Neuronal stem cell (in vitro differentiated cells): ENCODE measurements around the gene FRS2.

Source experiments
- DNase-seq: peaks from one replicate; pipeline ENCODE4 v3.0.0-alpha.2; 2013; ENCODE audit warnings: low spot score
- H2AFZ ChIP-seq: one replicate; pipeline ENCODE4 v1.6.1; 2013; ENCODE audit warnings: mild to moderate bottlenecking, low read length, inconsistent platforms
- H2AK5ac ChIP-seq: 2 replicates; pipeline ENCODE4 v1.6.1; 2013; ENCODE audit warnings: low read depth, mild to moderate bottlenecking, inconsistent platforms, low read length, moderate library complexity, mixed read lengths
- H2BK120ac ChIP-seq: 2 replicates; pipeline ENCODE4 v1.6.1; 2013; ENCODE audit warnings: low read depth, mild to moderate bottlenecking, inconsistent platforms, low read length, moderate library complexity, mixed read lengths
- H2BK12ac ChIP-seq: one replicate; pipeline ENCODE4 v1.6.1; 2013; ENCODE audit warnings: low read length, inconsistent platforms
- H2BK15ac ChIP-seq: 2 replicates; pipeline ENCODE4 v1.6.1; 2013; ENCODE audit warnings: mild to moderate bottlenecking, low read length, inconsistent platforms, mixed read lengths
- H2BK5ac ChIP-seq: one replicate; pipeline ENCODE4 v1.6.1; 2013; ENCODE audit warnings: inconsistent platforms, mild to moderate bottlenecking, low read length, moderate library complexity
- H3K14ac ChIP-seq: one replicate; pipeline ENCODE4 v1.6.1; 2013; ENCODE audit warnings: low read length, inconsistent platforms
- H3K18ac ChIP-seq: 2 replicates; pipeline ENCODE4 v1.6.1; 2013; ENCODE audit warnings: low read length, inconsistent platforms
- H3K23ac ChIP-seq: 2 replicates; pipeline ENCODE4 v1.6.1; 2013; ENCODE audit warnings: low read depth, mild to moderate bottlenecking, mixed read lengths, low read length, inconsistent platforms; ENCODE audit not compliant: poor library complexity
- H3K27ac ChIP-seq: replicated peaks from 3 replicates; pipeline ENCODE4 v1.5.1; 2013; ENCODE audit warnings: low read length, inconsistent platforms
- H3K27me3 ChIP-seq, 3 experiments: 2 replicates each; pipeline ENCODE4 v1.6.1; 2013; ENCODE audit warnings: low read length in 3 of 3, mild to moderate bottlenecking in 2 of 3, inconsistent platforms in 1 of 3, low read depth in 1 of 3, mixed read lengths in 1 of 3, moderate library complexity in 1 of 3; ENCODE audit not compliant: control insufficient read depth in 3 of 3, insufficient read depth in 3 of 3
- H3K36me3 ChIP-seq, 2 donors: replicated peaks in 1 of 2; 2 replicates each; pipeline ENCODE4 v1.6.1; 2013; ENCODE audit warnings: low read length in 2 of 2; ENCODE audit not compliant: control insufficient read depth in 2 of 2, insufficient read depth in 2 of 2
- H3K4ac ChIP-seq: 2 replicates; pipeline ENCODE4 v1.6.1; 2013; ENCODE audit warnings: inconsistent platforms, mild to moderate bottlenecking, low read length, moderate library complexity
- H3K4me1 ChIP-seq, 2 donors: 1 replicate in 1 of 2; 2 replicates in 1 of 2; pipeline ENCODE4 v1.6.1; 2013; ENCODE audit warnings: low read length in 2 of 2, low read depth in 1 of 2; ENCODE audit not compliant: control insufficient read depth in 2 of 2, insufficient read depth in 1 of 2
- H3K4me2 ChIP-seq: one replicate; pipeline ENCODE4 v1.6.1; 2013; ENCODE audit warnings: mild to moderate bottlenecking, low read length, inconsistent platforms; ENCODE audit not compliant: insufficient read depth, poor library complexity, severe bottlenecking
- H3K4me3 ChIP-seq, 2 donors: 2 replicates each; pipeline ENCODE4 v1.5.1; 2013; ENCODE audit warnings: low read length in 2 of 2, mild to moderate bottlenecking in 2 of 2, inconsistent platforms in 1 of 2, moderate library complexity in 1 of 2
- H3K79me1 ChIP-seq: one replicate; pipeline ENCODE4 v1.6.1; 2013; ENCODE audit warnings: low read depth, mild to moderate bottlenecking, inconsistent platforms, low read length, moderate library complexity
- H3K9ac ChIP-seq: one replicate; pipeline ENCODE4 v1.6.1; 2013; ENCODE audit warnings: mild to moderate bottlenecking, low read depth, low read length, inconsistent platforms; ENCODE audit not compliant: poor library complexity
- H3K9me3 ChIP-seq, 2 donors: replicated peaks in 1 of 2; 2 replicates each; pipeline versions ENCODE3 to v1.6.1; 2013; ENCODE audit warnings: low read length in 2 of 2, mild to moderate bottlenecking in 2 of 2, inconsistent platforms in 1 of 2, low read depth in 1 of 2, mixed read lengths in 1 of 2, moderate library complexity in 1 of 2; ENCODE audit not compliant: control insufficient read depth in 2 of 2, insufficient read depth in 1 of 2
- H4K8ac ChIP-seq: one replicate; pipeline ENCODE4 v1.6.1; 2013; ENCODE audit warnings: low read depth, mild to moderate bottlenecking, inconsistent platforms, low read length, moderate library complexity
- H4K91ac ChIP-seq: one replicate; pipeline ENCODE4 v1.6.1; 2013; ENCODE audit warnings: low read length, low read depth, mild to moderate bottlenecking, inconsistent platforms; ENCODE audit not compliant: poor library complexity
- WGBS, 2 donors: extraction: QIAGEN DNeasy Blood & Tissue Kit; methylation state at CpG; one replicate each; pipeline ENCODE4 v1.1.7; 2013; ENCODE audit warnings: missing lambda C conversion rate in 2 of 2, mixed read lengths in 1 of 2; ENCODE audit not compliant: insufficient read length in 2 of 2, insufficient replicate concordance in 1 of 2; ENCODE audit errors: extremely low coverage in 2 of 2; 5-methylcytosine and 5-hydroxymethylcytosine counted together

Gene FRS2

DNA sequence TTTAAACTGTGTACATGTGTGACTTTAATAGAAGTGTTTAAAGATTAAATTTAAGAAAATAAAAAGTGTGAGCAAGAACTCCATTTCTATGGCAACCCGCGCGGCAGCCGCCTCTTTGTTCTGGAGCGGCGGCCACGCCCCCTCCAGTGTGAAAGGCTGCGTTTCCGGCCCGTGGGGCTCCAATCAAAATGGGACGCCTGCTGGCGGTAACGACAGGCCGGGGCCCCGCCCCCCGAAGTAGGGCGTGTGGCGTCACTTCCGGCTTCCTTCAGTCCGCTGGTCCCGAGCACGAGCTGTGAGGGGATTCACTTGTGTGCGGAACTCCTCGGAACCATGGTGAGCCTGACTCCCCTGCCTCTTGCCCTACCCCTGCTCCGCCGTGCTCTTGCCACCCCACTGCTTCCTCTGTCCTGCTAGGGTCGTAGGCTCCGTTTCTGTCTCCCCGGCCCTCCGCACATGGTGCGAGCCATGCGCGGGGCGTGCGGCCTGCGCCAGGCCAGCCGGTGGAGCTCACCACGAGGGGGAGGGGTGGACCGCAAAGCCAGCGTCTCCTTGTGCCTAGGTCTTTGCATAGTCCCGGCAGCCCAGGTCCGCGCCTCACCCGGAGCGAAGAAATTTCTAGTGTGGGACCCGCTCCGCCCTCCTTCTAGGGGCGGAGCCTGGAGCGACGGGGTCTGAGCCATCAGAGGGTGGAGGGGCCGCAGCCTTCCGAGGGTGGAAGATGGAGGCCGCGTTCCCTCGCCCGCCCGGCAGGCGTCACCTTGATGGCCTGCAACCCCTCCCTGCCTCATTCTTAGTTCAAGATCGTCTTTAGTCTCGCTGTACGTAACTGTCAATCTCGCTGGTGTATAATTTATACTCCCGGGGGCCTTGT, 115.2 kb downstream of the FRS2 start, which contains the start of gene CCT2:
Gene CCT2, plus strand, starts transcription at position 271 of the 874 bp plus-strand sequence. Its CDS starts 63 bp downstream, at position 334.
- Histone ChIP-seq H3K27me3 (no peaks in the 10 kb centered on the region), H3K9me3 (no peaks in the 10 kb centered on the region), H3K79me1 (peaks cover 2% of the 10 kb centered on the region), H3K23ac (peak within 1 kb of the TSS; percentile 57), H2AK5ac (peak within 1 kb of the TSS; percentile 67), H3K9ac (peak within 1 kb of the TSS; percentile 96), H3K14ac (peak within 1 kb of the TSS; percentile 5), H3K4ac (peak within 1 kb of the TSS; percentile 97), H4K8ac (no peak within 1 kb of the TSS), H3K27ac (peak within 1 kb of the TSS; percentile 55), H2BK5ac (peak within 1 kb of the TSS; percentile 95), H3K18ac (peak within 1 kb of the TSS; percentile 86), H2AFZ (peak within 1 kb of the TSS; percentile 97), H2BK15ac (no peak within 1 kb of the TSS), H3K4me3 (peak within 1 kb of the TSS; percentile 97 to 99), H3K36me3 (peaks cover 21 to 45% of the 10 kb centered on the region in 2 donors), H3K4me1 (peaks cover 0 to 2% of the 10 kb centered on the region in 2 donors), H4K91ac (no peak within 1 kb of the TSS), H2BK120ac (no peak within 1 kb of the TSS), H2BK12ac (no peak within 1 kb of the TSS), H3K4me2 (peak within 1 kb of the TSS; percentile 51)
- no CpG with 5 or more reads among the region's 63 CpGs for WGBS, 2 donors
- DNase-seq = peak; percentile 91

DNA sequence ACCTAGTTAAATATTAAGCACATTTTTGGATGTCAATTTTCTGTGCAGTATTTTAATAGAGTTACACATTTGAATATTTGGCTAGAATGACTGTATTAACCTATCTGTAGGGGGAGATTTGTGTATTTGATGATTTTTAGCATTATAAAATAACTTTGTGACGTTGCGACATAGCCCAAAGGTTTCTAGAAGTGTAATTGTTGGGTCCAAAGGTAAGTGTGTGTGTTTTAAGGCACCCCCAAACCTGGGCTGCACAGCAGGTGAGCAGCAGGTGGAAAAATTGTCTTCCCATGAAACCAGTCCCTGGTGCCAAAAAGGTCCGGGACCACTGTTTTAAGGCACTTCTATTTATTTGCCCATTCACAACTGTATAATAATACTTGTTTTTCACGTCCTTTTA, 118.3 kb downstream of the FRS2 start:
- no peak overlapping the region for H3K4me3 ChIP-seq
- H3K27ac ChIP-seq = no peak overlapping the region
- H3K23ac ChIP-seq = no peak overlapping the region
- H3K79me1 ChIP-seq = peaks cover 2% of the 10 kb centered on the region
- H3K9me3 ChIP-seq = no peaks in the 10 kb centered on the region
- H2BK120ac ChIP-seq = no peak overlapping the region
- H2BK5ac ChIP-seq = no peak overlapping the region
- no peak overlapping the region for H2BK12ac ChIP-seq
- H3K4ac ChIP-seq = no peak overlapping the region
- H2AFZ ChIP-seq = no peak overlapping the region
- WGBS, 2 donors = no CpG with 5 or more reads among the region's 4 CpGs
- no peak overlapping the region for H3K14ac ChIP-seq
- H3K18ac ChIP-seq = no peak overlapping the region
- H3K27me3 ChIP-seq = no peaks in the 10 kb centered on the region
- peaks cover 0 to 2% of the 10 kb centered on the region in 2 donors for H3K4me1 ChIP-seq
- no peak overlapping the region for H4K8ac ChIP-seq
- H3K4me2 ChIP-seq = no peak overlapping the region
- DNase-seq = no peak
- H2BK15ac ChIP-seq = no peak overlapping the region
- H3K9ac ChIP-seq = no peak overlapping the region
- H4K91ac ChIP-seq = no peak overlapping the region
- H3K36me3 ChIP-seq = peaks cover 30 to 76% of the 10 kb centered on the region in 2 donors
- H2AK5ac ChIP-seq = no peak overlapping the region

DNA sequence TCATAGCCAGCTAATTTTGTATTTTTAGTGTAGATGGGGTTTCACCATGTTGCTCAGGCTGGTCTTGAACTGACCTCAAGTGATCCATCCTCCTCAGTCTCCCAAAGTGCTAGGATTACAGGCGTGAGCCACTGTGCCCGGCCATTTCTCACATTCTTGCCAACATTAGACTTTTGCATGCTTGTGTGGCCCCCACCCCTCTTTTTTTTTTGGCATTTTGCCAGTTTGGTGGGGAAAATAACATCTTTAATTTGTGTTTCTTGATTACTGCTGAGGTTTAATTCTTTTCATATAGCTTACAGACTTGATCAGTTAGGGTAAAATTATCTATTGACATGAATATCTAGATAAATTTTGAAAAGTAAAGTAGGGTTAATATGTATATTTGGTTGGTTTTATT, 118.9 kb downstream of the FRS2 start:
- Histone ChIP-seq H3K79me1 (peaks cover 2% of the 10 kb centered on the region), H2AFZ (no peak overlapping the region), H2BK120ac (no peak overlapping the region), H3K27ac (no peak overlapping the region), H4K91ac (no peak overlapping the region), H3K4me1 (peaks cover 0 to 2% of the 10 kb centered on the region in 2 donors), H2BK12ac (no peak overlapping the region), H3K36me3 (peaks cover 33 to 81% of the 10 kb centered on the region in 2 donors), H3K18ac (no peak overlapping the region), H3K9me3 (no peaks in the 10 kb centered on the region), H2BK15ac (no peak overlapping the region), H3K27me3 (no peaks in the 10 kb centered on the region), H3K4ac (no peak overlapping the region), H2BK5ac (no peak overlapping the region), H4K8ac (no peak overlapping the region), H3K9ac (no peak overlapping the region), H3K14ac (no peak overlapping the region), H3K4me2 (no peak overlapping the region), H3K4me3 (no peak overlapping the region), H3K23ac (no peak overlapping the region), H2AK5ac (no peak overlapping the region)
- DNase-seq = no peak
- WGBS, 2 donors = no CpG with 5 or more reads among the region's 2 CpGs

DNA sequence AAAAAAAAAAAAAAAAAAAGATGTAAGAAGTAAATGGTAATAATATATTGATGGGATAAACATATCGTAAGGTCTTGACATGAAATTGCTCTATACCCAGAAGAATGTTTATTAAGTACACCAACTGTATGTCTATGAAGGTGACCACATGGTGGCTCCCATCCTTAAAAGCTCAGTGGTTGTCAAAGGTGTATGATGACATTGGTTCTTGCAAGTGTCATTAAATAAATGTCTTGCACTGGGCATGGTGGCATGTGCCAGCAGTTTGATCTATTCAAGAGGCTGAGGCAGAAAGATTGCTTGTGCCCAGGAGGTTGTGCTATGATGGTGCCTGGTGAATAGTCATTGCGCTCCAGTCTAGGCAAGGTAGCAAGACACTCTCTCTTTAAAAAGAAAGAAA, 125.5 kb downstream of the FRS2 start:
- Histone ChIP-seq H3K4me3 (no peak overlapping the region), H2AK5ac (no peak overlapping the region), H2BK5ac (no peak overlapping the region), H3K4me1 (no peaks in the 10 kb centered on the region), H3K79me1 (peaks cover 2% of the 10 kb centered on the region), H4K8ac (no peak overlapping the region), H3K27me3 (no peaks in the 10 kb centered on the region), H3K36me3 (peaks cover 33 to 100% of the 10 kb centered on the region in 2 donors), H2AFZ (no peak overlapping the region), H3K27ac (no peak overlapping the region), H2BK120ac (no peak overlapping the region), H3K9ac (no peak overlapping the region), H2BK15ac (no peak overlapping the region), H2BK12ac (no peak overlapping the region), H3K4me2 (no peak overlapping the region), H3K9me3 (no peaks in the 10 kb centered on the region), H3K23ac (no peak overlapping the region), H3K18ac (no peak overlapping the region), H4K91ac (no peak overlapping the region), H3K4ac (no peak overlapping the region), H3K14ac (no peak overlapping the region)
- no CpG with 5 or more reads among the region's 2 CpGs for WGBS, 2 donors
- no peak for DNase-seq
